Measurements from ENCODE around the gene IMP4.

The IMP4 gene

GRCh38 chr2:130378206-130378897 lies 35.7 kb downstream of the IMP4 start:
- no peak for DNase-seq

GRCh38 chr2:130378898-130379214 lies 36.2 kb downstream of the IMP4 start:
- no peak for DNase-seq

GRCh38 chr2:130380096-130380934 lies 37.6 kb downstream of the IMP4 start:
- DNase-seq, result no peak

DNA sequence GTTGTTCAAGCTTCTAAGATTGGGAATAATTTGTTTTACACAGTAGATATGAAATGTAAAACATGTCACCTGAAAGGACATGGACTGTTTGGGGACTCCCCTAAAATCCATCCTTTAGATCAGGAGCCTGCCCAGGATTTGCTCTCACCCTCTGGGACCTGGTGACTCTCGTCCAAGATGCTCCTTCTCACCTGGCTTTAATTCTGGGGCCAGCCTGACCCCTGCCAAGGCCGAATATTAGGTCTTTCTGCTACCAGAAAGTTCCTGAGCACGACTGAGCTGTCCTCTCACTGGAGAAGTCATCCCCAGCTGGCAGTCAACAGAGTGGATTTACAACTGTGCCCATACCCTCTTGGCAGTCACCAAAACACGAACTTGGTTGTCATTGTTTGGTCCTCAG lies 38.4 kb downstream of the IMP4 start:
- no peak for DNase-seq

DNA sequence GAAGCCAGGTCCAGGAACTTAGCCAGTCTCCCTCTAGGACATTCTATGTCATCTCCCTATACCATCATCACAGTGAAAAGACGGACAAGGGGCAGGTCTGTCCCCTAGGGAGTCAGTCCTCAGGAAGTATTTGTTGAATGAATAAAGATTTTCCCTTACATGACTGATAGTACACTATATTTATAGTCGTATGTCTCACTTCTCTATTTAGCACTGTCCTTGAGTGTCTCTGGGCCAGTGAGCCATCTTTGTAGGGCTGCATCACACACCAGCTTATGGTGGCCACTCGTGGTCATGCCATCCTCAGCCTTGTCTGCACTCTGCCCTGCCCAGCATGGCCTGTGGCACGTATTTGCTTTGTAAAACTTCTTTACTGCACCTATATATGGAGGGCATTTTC lies 38.9 kb downstream of the IMP4 start:
- no peak for DNase-seq

- DNase-seq, result no peak
These were observed 39.7 kb downstream of the IMP4 start for GRCh38 chr2:130382313-130382917.

GRCh38 chr2:130385709-130386108 lies 43.0 kb downstream of the IMP4 start:
- no peak for DNase-seq

- no peak for DNase-seq
These were observed 44.3 kb downstream of the IMP4 start for GRCh38 chr2:130387071-130387400.

DNA sequence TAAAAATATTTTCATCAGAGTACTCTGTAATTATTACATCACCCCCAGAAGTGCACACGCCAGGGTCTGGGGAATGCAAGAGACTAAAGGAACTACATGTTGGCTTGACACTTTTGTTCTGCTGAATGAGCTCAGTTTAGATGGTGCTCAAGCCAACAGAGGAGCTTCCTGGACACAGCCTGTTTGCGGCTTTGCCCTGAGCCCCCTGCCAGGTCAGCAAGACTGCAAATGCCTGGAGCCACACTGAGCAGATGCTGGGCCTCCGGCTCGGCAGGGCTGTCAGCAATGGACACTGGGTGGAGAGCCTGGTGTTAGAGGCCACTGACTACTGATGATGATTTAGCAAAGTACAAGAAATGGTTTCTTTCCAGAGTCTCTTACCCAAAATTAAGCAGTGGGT lies 45.1 kb downstream of the IMP4 start:
- DNase-seq, result no peak

DNA sequence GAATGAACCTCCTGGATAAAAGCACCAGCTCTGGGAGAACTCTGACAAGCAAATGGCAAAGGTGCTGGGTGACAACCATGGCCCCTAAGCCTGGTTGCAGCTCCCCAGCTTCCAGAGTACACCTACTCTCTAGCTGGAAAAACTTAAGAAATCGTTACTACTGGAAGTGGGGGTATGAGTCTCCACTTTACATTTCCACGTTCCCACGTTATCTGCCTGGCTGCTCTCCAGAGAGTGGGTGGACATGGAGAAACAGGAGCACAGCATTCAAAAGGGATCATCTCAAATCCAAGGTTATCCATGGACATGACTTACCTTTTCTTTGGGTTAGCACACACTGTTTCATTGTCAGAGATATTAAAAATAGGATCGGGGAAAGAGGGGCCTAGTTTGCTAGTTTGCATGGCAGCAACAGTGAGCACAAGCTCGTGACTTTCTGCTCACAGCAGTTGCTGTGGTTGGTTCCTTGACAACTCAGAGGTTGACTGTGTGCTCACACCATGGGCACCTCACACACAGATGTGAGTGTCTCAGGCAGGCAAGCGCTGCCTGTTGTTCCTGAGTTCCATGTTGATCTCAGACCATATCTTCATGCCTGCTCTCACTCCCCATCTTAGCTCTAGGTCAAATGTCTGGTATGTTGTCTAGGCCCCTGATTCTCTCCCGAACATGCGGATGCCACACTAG lies 45.7 kb downstream of the IMP4 start:
- DNase-seq, result no peak

DNA sequence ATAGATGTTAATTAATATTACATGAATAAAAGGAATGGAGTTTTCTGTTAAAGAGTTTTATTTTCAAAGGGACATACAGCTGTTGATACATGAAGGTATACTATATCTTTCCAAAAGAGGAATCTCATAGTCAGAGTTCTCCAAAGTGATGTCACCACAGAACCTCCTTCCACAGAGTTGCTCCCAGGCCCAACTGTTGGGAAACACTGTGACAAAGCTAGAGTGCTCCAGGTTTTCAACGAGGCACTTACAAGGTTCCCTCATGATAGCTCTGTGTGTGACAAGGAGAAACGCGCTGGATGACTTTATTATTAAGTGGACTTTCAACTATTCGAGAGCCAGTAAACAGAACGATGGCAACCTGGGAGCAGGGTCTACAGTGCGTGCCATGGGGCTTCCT lies 46.7 kb downstream of the IMP4 start:
- no peak for DNase-seq

GRCh38 chr2:130389783-130390182 lies 47.1 kb downstream of the IMP4 start:
- DNase-seq, result no peak

- no peak for DNase-seq
These were observed 47.9 kb downstream of the IMP4 start for GRCh38 chr2:130390460-130391057.

- peak; percentile 51 for DNase-seq
These were observed 48.6 kb downstream of the IMP4 start for GRCh38 chr2:130391058-130391871.

DNA sequence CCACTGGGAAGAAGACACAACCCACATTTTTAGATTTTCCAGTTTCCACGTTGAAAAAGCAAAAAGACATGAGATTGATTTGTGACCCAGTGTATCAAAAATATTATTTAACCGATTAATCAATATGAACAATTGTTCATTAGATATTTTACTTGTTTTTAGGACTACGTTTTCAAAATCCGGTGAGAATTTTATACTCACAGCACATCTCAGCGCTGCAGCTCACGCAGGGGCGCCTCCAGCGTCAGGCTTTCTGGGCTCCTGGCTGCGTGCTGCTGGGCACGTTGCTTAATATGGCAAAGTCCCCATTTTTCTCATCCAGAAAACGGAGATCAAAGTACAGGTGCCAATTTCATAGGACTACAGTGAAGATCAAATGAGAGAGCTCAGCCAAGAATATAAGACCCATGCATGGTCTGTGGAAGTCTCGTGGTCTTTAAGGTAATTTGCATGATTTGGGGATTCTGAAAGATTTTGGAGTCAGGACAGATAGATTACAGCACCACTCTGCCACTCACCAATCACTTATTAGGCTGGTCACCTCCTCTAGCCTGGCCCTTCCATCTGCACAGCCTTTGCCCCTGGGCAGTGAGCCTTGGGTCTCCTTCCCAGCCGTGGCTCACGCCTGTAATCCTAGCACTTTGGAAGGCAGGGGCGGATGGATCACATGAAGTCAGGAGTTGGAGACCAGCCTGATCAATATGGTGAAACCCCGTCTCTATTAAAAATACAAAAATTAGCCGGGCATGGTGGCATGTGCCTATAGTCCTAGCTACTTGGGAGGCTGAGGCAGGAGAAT lies 49.4 kb downstream of the IMP4 start:
- DNase-seq, result peak; percentile 57

GRCh38 chr2:130393318-130393910 lies 50.7 kb downstream of the IMP4 start:
- no peak for DNase-seq

Data from NCI-H1105 treated with DMSO at 0.1 percent for 48 hours (cell line).